ENCODE data around the gene NHSL1.

The NHSL1 gene

GRCh38 chr6:138441965-138442364 is 57.3 kb downstream of the NHSL1 start:
- H3K4me2 ChIP-seq (ENCODE audit: low read length): no peak overlapping the region
- no peak overlapping the region for H2AFZ ChIP-seq (ENCODE audit: low read length)
- H3K36me3 ChIP-seq (ENCODE audit: insufficient read depth, low read length): no peaks in the 10 kb centered on the region
- no peaks in the 10 kb centered on the region for H3K79me2 ChIP-seq (ENCODE audit: insufficient read depth, low read length)
- TF ChIP-seq CTCF (IDR thresholded peaks at IDR 0.05; ENCODE audit: low read length): no peak
- no peak for TF ChIP-seq EZH2 (IDR thresholded peaks at IDR 0.05; ENCODE audit: borderline replicate concordance, low read length)
- H3K9ac ChIP-seq (ENCODE audit: low read length): no peak overlapping the region
- no peaks in the 10 kb centered on the region for H3F3A ChIP-seq (ENCODE audit: insufficient read depth, low read length)
- H3K4me1 ChIP-seq (ENCODE audit: insufficient read depth, low read length, severe bottlenecking): no peaks in the 10 kb centered on the region
- H3K27me3 ChIP-seq (ENCODE audit: insufficient read depth, low read length): peaks cover 5% of the 10 kb centered on the region; the same call in 1 of the 2 replicates
- no peak overlapping the region for H3K4me3 ChIP-seq (ENCODE audit: low read depth, low read length, poor library complexity, severe bottlenecking)
- H3K9me2 ChIP-seq (ENCODE audit: low read depth, low read length): no peaks in the 10 kb centered on the region
- H3K27ac ChIP-seq (ENCODE audit: low read depth, low read length, poor library complexity, severe bottlenecking): no peak overlapping the region
- no peaks in the 10 kb centered on the region for H3K9me3 ChIP-seq (ENCODE audit: low read length)
- H4K20me1 ChIP-seq (ENCODE audit: insufficient read depth, low read length): no peaks in the 10 kb centered on the region

GRCh38 chr6:138440758-138441357 is 58.4 kb downstream of the NHSL1 start:
- H3K4me3 ChIP-seq (ENCODE audit: low read depth, low read length, poor library complexity, severe bottlenecking): no peak overlapping the region
- H3K36me3 ChIP-seq (ENCODE audit: insufficient read depth, low read length): no peaks in the 10 kb centered on the region
- no peaks in the 10 kb centered on the region for H3F3A ChIP-seq (ENCODE audit: insufficient read depth, low read length)

GRCh38 chr6:138440296-138440695 is 59.0 kb downstream of the NHSL1 start:
- Histone ChIP-seq H2AFZ (ENCODE audit: low read length) (no peak overlapping the region), H3K4me2 (ENCODE audit: low read length) (no peak overlapping the region), H3K4me1 (ENCODE audit: insufficient read depth, low read length, severe bottlenecking) (no peaks in the 10 kb centered on the region), H3K9ac (ENCODE audit: low read length) (no peak overlapping the region), H3F3A (ENCODE audit: insufficient read depth, low read length) (no peaks in the 10 kb centered on the region), H3K27me3 (ENCODE audit: insufficient read depth, low read length) (peaks cover 5% of the 10 kb centered on the region; the same call in 1 of the 2 replicates), H3K36me3 (ENCODE audit: insufficient read depth, low read length) (no peaks in the 10 kb centered on the region), H3K27ac (ENCODE audit: low read depth, low read length, poor library complexity, severe bottlenecking) (no peak overlapping the region), H3K79me2 (ENCODE audit: insufficient read depth, low read length) (no peaks in the 10 kb centered on the region), H3K4me3 (ENCODE audit: low read depth, low read length, poor library complexity, severe bottlenecking) (no peak overlapping the region), H4K20me1 (ENCODE audit: insufficient read depth, low read length) (no peaks in the 10 kb centered on the region), H3K9me3 (ENCODE audit: low read length) (no peaks in the 10 kb centered on the region), H3K9me2 (ENCODE audit: low read depth, low read length) (no peaks in the 10 kb centered on the region)
- TF ChIP-seq EZH2 (IDR thresholded peaks at IDR 0.05; ENCODE audit: borderline replicate concordance, low read length): no peak
- no peak for TF ChIP-seq CTCF (IDR thresholded peaks at IDR 0.05; ENCODE audit: low read length)

More at GRCh38 chr6:138440758-138441357, 58.4 kb downstream of the NHSL1 start:
- Histone ChIP-seq H3K79me2 (ENCODE audit: insufficient read depth, low read length) (no peaks in the 10 kb centered on the region), H3K9me3 (ENCODE audit: low read length) (no peaks in the 10 kb centered on the region), H3K27ac (ENCODE audit: low read depth, low read length, poor library complexity, severe bottlenecking) (no peak overlapping the region), H3K4me1 (ENCODE audit: insufficient read depth, low read length, severe bottlenecking) (no peaks in the 10 kb centered on the region), H4K20me1 (ENCODE audit: insufficient read depth, low read length) (no peaks in the 10 kb centered on the region), H3K4me2 (ENCODE audit: low read length) (no peak overlapping the region), H3K27me3 (ENCODE audit: insufficient read depth, low read length) (peaks cover 5% of the 10 kb centered on the region; the same call in 1 of the 2 replicates), H3K9ac (ENCODE audit: low read length) (no peak overlapping the region), H3K9me2 (ENCODE audit: low read depth, low read length) (no peaks in the 10 kb centered on the region), H2AFZ (ENCODE audit: low read length) (no peak overlapping the region)
- no peak for TF ChIP-seq CTCF (IDR thresholded peaks at IDR 0.05; ENCODE audit: low read length)
- no peak for TF ChIP-seq EZH2 (IDR thresholded peaks at IDR 0.05; ENCODE audit: borderline replicate concordance, low read length)
